ENCODE measurements around the gene PAX6.

DNA sequence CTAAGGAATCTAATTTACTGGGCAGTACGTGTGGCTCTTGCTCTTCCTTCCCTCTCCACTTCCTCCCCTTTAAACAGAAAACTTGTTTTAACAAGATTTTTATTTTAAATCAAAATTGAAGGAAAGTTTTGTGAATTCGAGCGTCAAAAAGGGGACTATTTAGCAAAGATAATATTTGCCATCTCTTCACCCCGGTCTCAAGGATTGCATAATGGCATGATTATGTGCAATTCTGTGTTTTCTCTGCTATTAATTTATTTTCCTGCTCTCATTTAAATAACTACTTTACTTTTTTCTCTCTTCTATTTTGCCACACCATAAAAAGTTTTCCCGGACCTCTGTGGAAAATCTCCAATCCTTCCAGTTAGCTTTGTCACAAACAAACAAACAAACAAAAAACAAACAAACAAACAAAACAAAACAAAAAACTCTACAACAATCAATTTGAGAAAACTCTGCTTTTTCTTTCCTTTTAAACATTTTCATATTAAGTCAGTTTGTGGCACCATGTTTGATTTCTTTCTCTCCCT lies 10.2 kb upstream of the PAX6 start:
- TF ChIP-seq POLR2A (IDR thresholded peaks at IDR 0.05; ENCODE audit: low read depth, low read length), result no peak
- TF ChIP-seq TAF1 (IDR thresholded peaks at IDR 0.05; ENCODE audit: low read depth, low read length), result no peak
- no peak for TF ChIP-seq POLR2AphosphoS5 (IDR thresholded peaks at IDR 0.05; ENCODE audit: low read depth, low read length)
- no peak for TF ChIP-seq SPI1 (IDR thresholded peaks at IDR 0.05; ENCODE audit: low read depth, low read length)
- TF ChIP-seq POU2F2 (IDR thresholded peaks at IDR 0.05; ENCODE audit: low read depth, low read length), result no peak
